AG04450 (cell line): ENCODE results near the gene RAB11FIP3. TPM values are rescaled to one million over a fixed set of nuclear protein-coding genes. Genes with fewer than 3 reads are reported as not detected.

Experiments
- CTCF ChIA-PET: fragments of 300-600, 350-600 bp; formaldehyde crosslinking; extraction: SDS; loops from one replicate; lab custom pipeline; 2022; ENCODE audit warnings: antibody characterized with exemption, inconsistent platforms; lab: Charles Lee
- POLR2A ChIA-PET: fragments of 350-600 bp; formaldehyde crosslinking; extraction: SDS; loops from one replicate; lab custom pipeline; 2021; ENCODE audit warnings: antibody characterized with exemption, inconsistent platforms; lab: Yijun Ruan, JAX
- DNase-seq: peaks from one replicate; pipeline ENCODE4 v3.0.0-alpha.2; 2011; ENCODE audit warnings: low read depth, low spot score
- H3K27ac ChIP-seq: one replicate; pipeline ENCODE4 v1.5.1; 2012; ENCODE audit warnings: low read depth, low read length, control low read depth
- H3K27me3 ChIP-seq: one replicate; pipeline ENCODE4 v1.6.0; 2012; ENCODE audit warnings: low read length; ENCODE audit not compliant: control insufficient read depth, insufficient read depth
- H3K4me3 ChIP-seq: 2 replicates; pipeline ENCODE4 v1.5.1; 2011; ENCODE audit warnings: mild to moderate bottlenecking, low read depth, low read length, control low read depth
- H3K9me3 ChIP-seq: 2 replicates; pipeline ENCODE4 v1.5.1; 2012; ENCODE audit warnings: low read length; ENCODE audit not compliant: control insufficient read depth, insufficient read depth
- polyA plus RNA-seq: library from polyadenylated mRNA; depleted of rRNA; stranded (reverse); fragments of >200 nt; gene quantifications from 2 replicates; pipeline ENCODE4 v1.2.3, GENCODE V29; 2011
- TF ChIP-seq, protein P1 (sequence below): IDR thresholded peaks from 2 replicates; pipeline ENCODE4 v1.5.1; 2011; ENCODE audit warnings: low read depth, low read length, control low read depth, inconsistent platforms

Gene RAB11FIP3
- polyA plus RNA-seq, 1 experiment: 6.9 TPM

DNA sequence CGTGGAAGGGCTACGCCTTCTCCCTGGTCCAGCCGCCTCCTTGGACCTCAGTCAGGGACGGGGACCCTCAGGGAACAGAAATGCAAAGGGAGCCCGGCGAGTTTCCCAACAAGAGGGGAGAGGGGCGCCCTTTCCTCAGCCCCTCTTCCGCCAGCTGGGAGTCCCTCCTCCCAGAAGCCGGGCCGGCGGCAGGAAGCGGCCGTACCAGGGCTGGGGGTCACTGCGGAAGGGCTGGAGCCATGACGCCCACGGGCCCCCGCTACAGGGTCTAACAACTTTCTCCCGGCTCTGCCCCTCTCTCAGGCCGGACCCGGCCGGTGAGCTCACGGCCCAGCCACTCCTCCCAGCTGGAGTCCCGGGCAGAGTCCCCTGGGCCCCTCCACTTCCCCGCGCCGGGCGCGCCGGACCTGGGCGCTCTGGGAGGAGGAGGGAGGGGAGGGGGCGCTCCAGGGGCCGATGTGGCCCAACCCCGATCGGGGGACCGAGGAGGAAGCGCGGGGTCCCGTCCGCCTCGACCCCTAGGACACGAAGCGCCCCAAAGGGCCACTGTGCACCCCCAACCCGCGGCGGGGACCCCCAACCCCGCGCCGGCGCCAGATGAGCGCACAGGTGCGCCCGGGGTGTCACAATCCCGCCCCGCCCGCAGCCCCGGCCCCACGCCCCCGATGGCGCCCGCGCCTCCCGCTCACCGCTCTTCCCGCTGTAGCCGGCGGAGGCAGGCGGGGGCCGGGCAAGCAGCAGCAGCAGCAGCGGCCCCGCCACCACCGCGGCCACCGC lies 44.2 kb upstream of the RAB11FIP3 start:
- no peaks in the 10 kb centered on the region; the same call in 1 of the 2 replicates for H3K9me3 ChIP-seq
- ChIA-PET CTCF (no interaction called here), POLR2A (interaction anchor here (0.6 to 1.7 kb wide), 2 partner anchors 11 to 14 kb away, joined by 3 to 7 read pairs; partner anchors contain the start of gene MRPL28)
- TF ChIP-seq, protein P1, sequence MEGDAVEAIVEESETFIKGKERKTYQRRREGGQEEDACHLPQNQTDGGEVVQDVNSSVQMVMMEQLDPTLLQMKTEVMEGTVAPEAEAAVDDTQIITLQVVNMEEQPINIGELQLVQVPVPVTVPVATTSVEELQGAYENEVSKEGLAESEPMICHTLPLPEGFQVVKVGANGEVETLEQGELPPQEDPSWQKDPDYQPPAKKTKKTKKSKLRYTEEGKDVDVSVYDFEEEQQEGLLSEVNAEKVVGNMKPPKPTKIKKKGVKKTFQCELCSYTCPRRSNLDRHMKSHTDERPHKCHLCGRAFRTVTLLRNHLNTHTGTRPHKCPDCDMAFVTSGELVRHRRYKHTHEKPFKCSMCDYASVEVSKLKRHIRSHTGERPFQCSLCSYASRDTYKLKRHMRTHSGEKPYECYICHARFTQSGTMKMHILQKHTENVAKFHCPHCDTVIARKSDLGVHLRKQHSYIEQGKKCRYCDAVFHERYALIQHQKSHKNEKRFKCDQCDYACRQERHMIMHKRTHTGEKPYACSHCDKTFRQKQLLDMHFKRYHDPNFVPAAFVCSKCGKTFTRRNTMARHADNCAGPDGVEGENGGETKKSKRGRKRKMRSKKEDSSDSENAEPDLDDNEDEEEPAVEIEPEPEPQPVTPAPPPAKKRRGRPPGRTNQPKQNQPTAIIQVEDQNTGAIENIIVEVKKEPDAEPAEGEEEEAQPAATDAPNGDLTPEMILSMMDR: no peak
- H3K4me3 ChIP-seq: peak overlapping the region; percentile 75
- no peaks in the 10 kb centered on the region for H3K27me3 ChIP-seq
- no peak overlapping the region for H3K27ac ChIP-seq
- no peak for DNase-seq

DNA sequence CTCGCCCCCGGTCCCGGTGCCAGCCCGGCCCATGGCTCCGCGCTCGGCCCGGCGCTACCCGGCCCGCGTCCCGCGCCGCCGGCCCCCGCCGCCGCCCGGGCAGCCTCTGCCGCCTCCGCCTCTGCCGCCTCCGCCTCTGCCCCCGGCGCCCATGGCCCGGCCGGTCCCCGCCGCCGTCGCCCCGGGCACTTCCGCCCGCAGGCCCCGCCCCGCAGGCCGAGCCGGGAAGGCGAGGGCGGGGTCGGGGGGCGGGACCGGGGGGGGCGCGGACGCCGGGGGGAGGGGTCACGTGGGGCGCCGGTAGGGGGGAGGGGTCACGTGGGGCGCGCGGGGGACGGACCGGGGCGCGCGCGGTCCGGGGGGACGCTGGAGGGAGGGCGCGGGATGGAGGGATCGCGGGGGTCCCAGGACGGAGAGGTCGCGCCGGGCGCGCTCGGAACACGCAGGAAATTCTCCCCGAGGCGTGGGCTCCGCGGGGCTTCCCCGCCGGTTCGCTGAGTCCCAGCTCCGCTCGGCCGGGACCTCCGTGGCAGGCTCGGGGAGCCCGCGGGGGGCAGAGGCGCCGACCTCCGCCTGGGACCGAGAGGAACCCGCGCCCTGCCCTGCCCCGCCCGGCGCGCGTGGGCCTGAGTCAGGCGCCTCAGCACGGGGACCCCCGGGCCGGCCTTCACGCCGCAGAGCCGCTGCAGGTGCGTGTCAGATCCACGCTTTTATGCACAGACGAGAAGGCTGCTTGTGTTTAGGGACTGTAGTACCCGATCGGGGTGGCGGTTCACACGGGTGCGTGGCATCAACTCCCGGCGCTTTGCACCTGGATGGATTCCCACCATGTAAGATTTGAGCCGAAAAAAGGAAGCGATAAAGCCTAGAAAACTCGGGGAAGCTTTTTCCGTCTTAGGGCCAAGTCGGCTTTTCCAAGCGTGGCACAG lies 43.4 kb upstream of the RAB11FIP3 start, which contains the start of gene PGAP6:
TSS of gene PGAP6 (minus strand) at position 190 of the 929 bp plus-strand sequence. CDS start at position 33, 157 bp downstream.
- ChIA-PET CTCF (interaction anchor here (0.6 kb wide), 1 partner anchor 303 kb away, joined by 4 read pairs; no protein-coding TSS in a partner anchor), POLR2A (interaction anchor here (0.6 to 1.7 kb wide), 5 partner anchors 11 to 297 kb away, joined by 3 to 8 read pairs (median 3); partner anchors contain the start of gene MRPL28)
- Histone ChIP-seq H3K27ac (no peak within 1 kb of the TSS), H3K9me3 (no peaks in the 10 kb centered on the region; the same call in 1 of the 2 replicates), H3K27me3 (no peaks in the 10 kb centered on the region), H3K4me3 (peak within 1 kb of the TSS; percentile 77)
- TF ChIP-seq, protein P1: no peak
- DNase-seq: no peak

DNA sequence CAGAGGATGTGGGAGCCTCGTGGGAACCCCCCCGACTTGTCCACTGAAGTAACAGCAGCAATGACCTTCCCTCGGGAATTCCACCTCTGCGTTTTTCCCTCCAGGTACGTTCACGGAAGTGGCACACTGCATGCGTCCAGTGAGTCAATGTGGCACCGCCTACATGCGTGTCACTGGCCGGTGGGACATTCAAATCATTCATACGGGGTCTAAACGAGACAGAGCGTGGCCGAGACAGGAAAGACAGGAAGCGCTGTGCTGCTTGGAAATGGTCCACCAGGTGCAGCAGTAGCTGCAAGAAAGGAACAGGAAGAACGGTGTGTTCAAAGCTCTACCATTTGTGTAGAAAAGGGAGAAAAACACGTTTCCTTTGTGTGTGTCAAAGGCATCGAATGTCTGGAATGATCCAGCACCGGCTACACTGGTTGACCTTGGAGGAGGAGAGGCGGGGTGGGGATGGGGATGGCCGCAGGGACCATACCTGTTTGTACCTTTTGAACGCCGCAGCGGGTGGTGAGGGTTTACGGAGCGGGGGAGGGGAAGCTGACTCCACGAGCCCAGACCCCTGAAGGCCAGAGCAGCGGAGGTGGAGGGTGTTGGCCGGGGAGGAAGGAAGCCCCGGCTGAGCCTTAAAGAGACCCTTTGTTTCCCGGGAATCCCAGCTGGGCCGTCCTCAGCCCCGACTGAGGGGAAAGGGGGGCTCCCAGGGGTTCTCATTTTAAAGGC lies 42.0 kb upstream of the RAB11FIP3 start:
- ChIA-PET POLR2A (no interaction called here), CTCF (no interaction called here)

DNA sequence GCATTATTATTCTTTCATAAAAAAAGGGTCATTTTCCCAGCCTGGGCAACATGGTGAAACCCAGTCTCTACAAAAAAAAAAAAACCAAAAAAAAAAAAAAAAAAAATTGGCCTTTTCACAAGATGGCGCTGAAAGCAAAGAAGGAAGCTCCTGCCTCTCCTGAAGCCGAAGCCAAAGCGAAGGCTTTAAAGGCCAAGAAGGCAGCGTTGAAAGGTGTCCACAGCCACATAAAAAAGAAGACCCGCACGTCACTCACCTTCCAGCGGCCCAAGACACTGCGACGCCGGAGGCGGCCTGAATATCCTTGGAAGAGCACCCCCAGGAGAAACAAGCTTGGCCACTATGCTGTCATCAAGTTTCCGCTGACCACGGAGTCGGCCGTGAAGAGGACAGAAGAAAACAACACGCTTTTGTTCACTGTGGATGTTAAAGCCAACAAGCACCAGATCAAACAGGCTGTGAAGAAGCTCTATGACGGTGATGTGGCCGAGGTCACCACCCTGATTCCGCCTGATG lies 38.8 kb upstream of the RAB11FIP3 start:
- no peak overlapping the region for H3K27ac ChIP-seq
- no peak overlapping the region for H3K4me3 ChIP-seq
- TF ChIP-seq, protein P1: no peak
- CTCF ChIA-PET: interaction anchor here (0.6 kb wide), 1 partner anchor 16 kb away, joined by 4 read pairs; no protein-coding TSS in a partner anchor
- POLR2A ChIA-PET: no interaction called here
- peaks cover 2% of the 10 kb centered on the region for H3K9me3 ChIP-seq
- no peaks in the 10 kb centered on the region for H3K27me3 ChIP-seq
- DNase-seq: no peak

More for the DNA sequence above, 42.0 kb upstream of the RAB11FIP3 start:
- no peak for DNase-seq
- TF ChIP-seq, protein P1: no peak
- Histone ChIP-seq H3K27me3 (no peaks in the 10 kb centered on the region), H3K4me3 (no peak overlapping the region; the same call in 1 of the 2 replicates), H3K27ac (no peak overlapping the region), H3K9me3 (no peaks in the 10 kb centered on the region; the same call in 1 of the 2 replicates)
